ENCODE measurements around the gene ASAP2.

Gene ASAP2

DNA sequence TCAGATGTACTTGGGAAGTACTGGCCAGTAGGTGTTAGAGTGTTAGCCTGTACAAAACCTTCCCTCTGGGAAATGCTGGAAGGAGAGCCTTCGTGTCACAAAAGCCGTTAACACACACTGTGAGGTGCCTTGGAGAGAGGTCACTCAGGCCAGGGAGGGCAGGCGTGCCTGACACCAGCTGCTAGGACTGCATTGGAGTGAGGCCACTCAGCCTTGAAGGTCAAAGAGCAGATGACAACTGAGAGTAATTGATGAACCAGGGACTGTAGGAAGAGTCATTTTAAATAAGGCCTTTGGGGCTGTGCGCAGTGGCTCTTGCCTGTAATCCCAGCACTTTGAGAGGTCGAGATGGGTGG lies 45.4 kb downstream of the ASAP2 start:
- no peak for DNase-seq (ENCODE audit: insufficient read length, low spot score)
- no peak for FAIRE-seq
- TF ChIP-seq, protein P1, sequence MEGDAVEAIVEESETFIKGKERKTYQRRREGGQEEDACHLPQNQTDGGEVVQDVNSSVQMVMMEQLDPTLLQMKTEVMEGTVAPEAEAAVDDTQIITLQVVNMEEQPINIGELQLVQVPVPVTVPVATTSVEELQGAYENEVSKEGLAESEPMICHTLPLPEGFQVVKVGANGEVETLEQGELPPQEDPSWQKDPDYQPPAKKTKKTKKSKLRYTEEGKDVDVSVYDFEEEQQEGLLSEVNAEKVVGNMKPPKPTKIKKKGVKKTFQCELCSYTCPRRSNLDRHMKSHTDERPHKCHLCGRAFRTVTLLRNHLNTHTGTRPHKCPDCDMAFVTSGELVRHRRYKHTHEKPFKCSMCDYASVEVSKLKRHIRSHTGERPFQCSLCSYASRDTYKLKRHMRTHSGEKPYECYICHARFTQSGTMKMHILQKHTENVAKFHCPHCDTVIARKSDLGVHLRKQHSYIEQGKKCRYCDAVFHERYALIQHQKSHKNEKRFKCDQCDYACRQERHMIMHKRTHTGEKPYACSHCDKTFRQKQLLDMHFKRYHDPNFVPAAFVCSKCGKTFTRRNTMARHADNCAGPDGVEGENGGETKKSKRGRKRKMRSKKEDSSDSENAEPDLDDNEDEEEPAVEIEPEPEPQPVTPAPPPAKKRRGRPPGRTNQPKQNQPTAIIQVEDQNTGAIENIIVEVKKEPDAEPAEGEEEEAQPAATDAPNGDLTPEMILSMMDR (IDR thresholded peaks at IDR 0.05; ENCODE audit: insufficient read depth, missing control alignments): no peak

DNA sequence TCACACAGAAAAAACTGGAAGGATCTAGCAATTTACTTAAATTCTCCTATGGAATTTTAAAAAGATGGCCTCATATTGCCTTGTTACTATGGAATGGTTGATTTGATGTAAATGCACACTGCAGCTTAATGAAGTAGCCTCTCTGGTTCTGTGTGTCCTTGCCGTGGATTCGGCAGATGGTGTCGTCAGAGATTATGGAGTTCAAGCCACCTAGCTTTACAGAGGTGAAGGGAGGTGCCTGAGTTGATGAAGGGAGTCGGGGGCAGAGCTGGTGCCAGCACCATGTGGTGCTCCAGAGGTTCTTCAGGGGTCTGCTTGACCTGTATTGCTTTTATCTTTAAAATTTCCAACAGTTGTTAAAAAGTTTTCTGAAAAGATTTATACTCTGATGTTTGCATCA lies 48.8 kb downstream of the ASAP2 start:
- no peak for FAIRE-seq
- DNase-seq (ENCODE audit: insufficient read length, low spot score): no peak
- TF ChIP-seq, protein P1 (IDR thresholded peaks at IDR 0.05; ENCODE audit: insufficient read depth, missing control alignments): no peak

DNA sequence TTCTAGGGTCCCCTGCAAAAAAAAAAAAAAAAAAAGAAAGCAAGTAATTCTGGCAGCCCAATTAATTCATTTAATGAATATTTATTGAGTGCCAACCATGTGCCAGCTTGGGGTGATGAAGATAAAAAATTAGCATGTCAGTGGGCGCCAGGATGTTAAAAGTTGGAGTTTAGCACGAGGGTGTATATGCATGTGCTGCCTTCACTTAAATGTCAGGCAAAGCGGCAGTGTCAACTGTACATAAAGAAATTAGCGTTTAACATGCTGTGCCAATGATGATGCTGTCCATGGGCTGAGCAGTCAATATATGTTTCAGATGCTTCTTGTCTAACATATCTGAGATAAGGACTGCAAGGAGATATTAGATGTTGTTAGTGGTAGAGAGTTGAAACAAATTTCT lies 49.5 kb downstream of the ASAP2 start:
- FAIRE-seq (no peak), DNase-seq (ENCODE audit: insufficient read length, low spot score) (no peak)
- TF ChIP-seq, protein P1 (IDR thresholded peaks at IDR 0.05; ENCODE audit: insufficient read depth, missing control alignments): no peak

DNA sequence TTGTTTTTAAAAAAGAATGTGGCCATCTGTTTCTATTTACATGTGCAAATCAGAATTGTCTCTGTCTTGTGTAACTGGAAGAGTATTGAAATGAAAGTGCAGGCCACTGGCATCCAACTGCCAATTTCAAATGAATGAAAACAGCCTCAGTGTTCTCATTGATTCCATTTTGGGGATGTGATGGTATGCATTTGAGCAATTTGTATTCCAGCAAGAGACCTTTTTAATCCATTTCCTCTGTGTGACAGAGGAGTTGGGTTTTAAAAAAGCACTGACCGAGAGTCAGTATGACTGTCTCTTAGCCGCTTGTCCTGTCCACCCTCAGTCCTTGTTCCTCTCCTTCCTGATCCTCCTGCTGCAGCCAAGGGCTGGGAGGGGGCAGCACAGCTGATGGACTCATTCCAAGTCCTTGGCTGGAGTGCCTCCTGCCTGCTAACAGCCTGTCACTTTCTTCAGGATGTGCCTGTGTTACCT lies 50.0 kb downstream of the ASAP2 start:
- no peak for FAIRE-seq
- no peak for DNase-seq (ENCODE audit: insufficient read length, low spot score)
- TF ChIP-seq, protein P1 (IDR thresholded peaks at IDR 0.05; ENCODE audit: insufficient read depth, missing control alignments): no peak

DNA sequence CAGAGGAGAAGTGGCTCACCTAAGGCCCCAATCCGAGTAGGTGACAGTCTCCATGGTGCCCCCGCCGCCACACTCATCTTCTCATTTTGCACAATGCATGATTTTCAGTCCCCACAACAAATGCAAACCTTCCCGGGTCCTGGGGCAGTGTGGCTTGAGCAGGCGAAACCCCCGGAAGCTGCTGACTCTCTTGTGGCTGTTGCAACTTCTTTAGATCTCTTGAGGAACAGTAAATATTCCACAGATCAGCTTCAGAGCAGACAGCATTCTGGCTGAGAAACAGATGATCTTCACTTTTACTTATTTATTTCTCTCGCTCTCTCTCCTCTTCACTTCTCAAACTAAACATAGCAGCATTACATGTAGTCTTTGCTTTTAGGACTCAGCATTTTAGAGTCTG lies 51.9 kb downstream of the ASAP2 start:
- DNase-seq (ENCODE audit: insufficient read length, low spot score): no peak

DNA sequence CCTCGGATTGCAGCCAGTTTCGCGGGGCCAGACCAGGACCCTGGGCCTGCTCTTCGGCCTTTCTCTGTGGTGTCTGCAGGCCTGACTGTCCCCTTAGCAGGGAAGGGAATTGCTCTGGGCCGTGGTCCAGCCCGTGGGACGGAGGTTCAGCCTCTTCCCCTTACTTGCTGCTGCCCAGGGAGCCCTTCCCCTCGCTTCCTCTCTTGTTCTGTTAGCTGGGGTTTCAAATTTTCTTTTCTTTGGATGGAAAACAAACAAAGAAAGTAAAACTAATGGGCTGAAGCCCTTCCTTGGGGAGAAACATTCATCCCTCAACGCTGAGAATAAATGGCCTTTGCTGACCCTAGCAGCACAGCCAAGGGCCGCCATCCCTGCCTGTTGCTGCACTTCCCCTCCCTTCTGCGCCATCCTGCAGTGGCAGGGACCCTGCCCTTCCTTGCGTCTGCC lies 52.4 kb downstream of the ASAP2 start:
- TF ChIP-seq, protein P1 (IDR thresholded peaks at IDR 0.05; ENCODE audit: insufficient read depth, missing control alignments): no peak
- FAIRE-seq: no peak
- DNase-seq (ENCODE audit: insufficient read length, low spot score): no peak

More for the DNA sequence above, 51.9 kb downstream of the ASAP2 start:
- TF ChIP-seq, protein P1 (IDR thresholded peaks at IDR 0.05; ENCODE audit: insufficient read depth, missing control alignments): no peak
- no peak for FAIRE-seq

DNA sequence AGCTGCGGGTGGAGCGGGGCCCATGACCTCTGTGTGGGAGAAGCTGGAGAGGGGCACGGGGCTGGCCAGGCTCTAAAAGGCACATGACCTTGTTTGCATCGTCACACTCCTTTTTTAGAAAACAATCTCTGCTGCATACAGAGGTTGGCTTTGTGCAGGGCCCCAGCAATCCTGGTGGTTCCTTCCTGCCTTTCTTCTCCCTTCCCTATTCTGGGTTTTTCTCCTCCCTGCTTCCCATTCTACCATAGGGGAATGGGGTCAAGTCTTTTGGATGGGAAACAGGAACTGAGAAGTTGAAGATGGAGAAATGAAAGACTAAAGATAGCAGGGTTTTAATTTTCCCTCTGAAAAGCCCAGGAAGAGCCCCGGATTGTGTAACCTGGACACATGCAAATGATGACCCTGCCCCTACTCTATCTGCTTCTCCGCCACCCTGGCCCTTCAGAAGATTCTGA lies 53.9 kb downstream of the ASAP2 start:
- no peak for DNase-seq (ENCODE audit: insufficient read length, low spot score)
- FAIRE-seq: no peak
- TF ChIP-seq, protein P1 (IDR thresholded peaks at IDR 0.05; ENCODE audit: insufficient read depth, missing control alignments): no peak
